Keratinocyte (primary cell): Measurements from ENCODE around the gene DCHS2. TPM values are rescaled to one million over a fixed set of nuclear protein-coding genes. Genes with fewer than 3 reads are reported as not detected.

Experiments used
- DNase-seq: peaks from one replicate; pipeline ENCODE4 v3.0.0-alpha.2; 2011; ENCODE audit warnings: low read depth, missing footprints, low spot score
- FAIRE-seq: peaks from 2 replicates; lab custom pipeline; 2011; peaks lifted over from hg19 to GRCh38; lab: Jason Lieb, UNC
- H2AFZ ChIP-seq: 2 replicates; pipeline ENCODE4 v1.6.0; 2012; ENCODE audit warnings: low read length, control low read depth, inconsistent platforms; ENCODE audit not compliant: control insufficient read depth
- H3K27ac ChIP-seq: 2 replicates; pipeline ENCODE4 v1.5.1; 2011; ENCODE audit warnings: low read length; ENCODE audit not compliant: control insufficient read depth, insufficient read depth
- H3K27me3 ChIP-seq: 3 replicates; pipeline ENCODE4 v1.6.0; 2011; ENCODE audit warnings: low read length; ENCODE audit not compliant: control insufficient read depth, insufficient read depth; ENCODE audit errors: extremely low read depth
- H3K36me3 ChIP-seq, 2 experiments: 2 replicates in 1 of 2; 3 replicates in 1 of 2; pipeline ENCODE4 v1.5.1; 2011; ENCODE audit warnings: low read length in 2 of 2, mild to moderate bottlenecking in 1 of 2; ENCODE audit not compliant: control insufficient read depth in 2 of 2, insufficient read depth in 2 of 2; ENCODE audit errors: extremely low read depth in 1 of 2
- H3K4me1 ChIP-seq: 3 replicates; pipeline ENCODE4 v1.5.1; 2011; ENCODE audit warnings: low read length; ENCODE audit not compliant: control insufficient read depth, insufficient read depth; ENCODE audit errors: extremely low read depth
- H3K4me2 ChIP-seq: 3 replicates; pipeline ENCODE4 v1.6.0; 2011; ENCODE audit warnings: low read depth, low read length; ENCODE audit not compliant: control insufficient read depth, insufficient read depth; ENCODE audit errors: extremely low read depth
- H3K4me3 ChIP-seq, 3 experiments: fragments of 200-600 bp in 1 of 3; sonication (generic) in 1 of 3; 2 replicates in 2 of 3; 3 replicates in 1 of 3; pipeline ENCODE4 v1.5.1; 2011 to 2016; ENCODE audit warnings: low read length in 3 of 3, mild to moderate bottlenecking in 3 of 3, control low read depth in 2 of 3, inconsistent platforms in 1 of 3, low read depth in 1 of 3, mixed read lengths in 1 of 3, mixed run types in 1 of 3, moderate library complexity in 1 of 3; ENCODE audit not compliant: control insufficient read depth in 2 of 3, insufficient read depth in 2 of 3; ENCODE audit errors: extremely low read depth in 1 of 3
- H3K79me2 ChIP-seq: 2 replicates; pipeline ENCODE4 v1.6.0; 2012; ENCODE audit warnings: low read length; ENCODE audit not compliant: control insufficient read depth, insufficient read depth
- H3K9ac ChIP-seq: 3 replicates; pipeline ENCODE4 v1.6.0; 2011; ENCODE audit warnings: low read length; ENCODE audit not compliant: control insufficient read depth, insufficient read depth; ENCODE audit errors: extremely low read depth
- H3K9me1 ChIP-seq: 3 replicates; pipeline ENCODE4 v1.6.0; 2011; ENCODE audit warnings: low read length; ENCODE audit not compliant: control insufficient read depth, insufficient read depth; ENCODE audit errors: extremely low read depth
- H3K9me3 ChIP-seq: 2 replicates; pipeline ENCODE4 v1.5.1; 2012; ENCODE audit warnings: low read depth, low read length; ENCODE audit not compliant: control insufficient read depth
- H4K20me1 ChIP-seq: 3 replicates; pipeline ENCODE4 v1.6.0; 2011; ENCODE audit warnings: low read length; ENCODE audit not compliant: control insufficient read depth, insufficient read depth; ENCODE audit errors: extremely low read depth
- CTCF ChIP-seq, 3 experiments: IDR thresholded peaks in 1 of 3; conservative IDR thresholded peaks in 1 of 3; optimal IDR thresholded peaks in 1 of 3; 2 replicates in 2 of 3; 3 replicates in 1 of 3; pipeline versions ENCODE3 to v1.5.1; 2011; ENCODE audit warnings: low read length in 3 of 3, mild to moderate bottlenecking in 3 of 3, moderate library complexity in 2 of 3, control low read depth in 1 of 3, inconsistent platforms in 1 of 3; ENCODE audit not compliant: insufficient read depth in 2 of 3; ENCODE audit errors: extremely low read depth in 1 of 3
- EZH2 ChIP-seq: IDR thresholded peaks from one replicate; pipeline ENCODE4 v1.6.1; 2012; ENCODE audit warnings: inconsistent platforms, mild to moderate bottlenecking, low read length, moderate library complexity
- dilution Hi-C: fragments of 300-500 bp; cut with MboI; formaldehyde crosslinking; loops from one replicate; pipeline ENCODE4 v1.7.0; 2020; ENCODE audit warnings: low sequenced_read_pairs; ENCODE audit not compliant: extremely low pct_ligation_motif_present
- polyA plus RNA-seq, 5 experiments: library from polyadenylated mRNA; depleted of rRNA in 3 of 5; stranded (reverse) in 3 of 5; stranded (forward) in 1 of 5; unstranded in 1 of 5; fragments of >200 nt; gene quantifications; 1 replicate in 1 of 5; 2 replicates in 3 of 5; 3 replicates in 1 of 5; pipeline versions ENCODE4 v1.2.1 to v1.2.3, GENCODE V29; 2011 to 2012; ENCODE audit warnings: missing spikeins in 2 of 5, low read depth in 1 of 5, low replicate concordance in 1 of 5

The DCHS2 gene
- polyA plus RNA-seq, 1 donor (not counting 4 experiments of a cell fraction or from before 2014, with no cell fraction given) = 0.01 TPM

- Histone ChIP-seq H2AFZ (no peak overlapping the region), H3K9ac (no peak overlapping the region), H4K20me1 (no peaks in the 10 kb centered on the region), H3K4me3 (no peak overlapping the region), H3K27me3 (no peaks in the 10 kb centered on the region), H3K36me3 (no peaks in the 10 kb centered on the region), H3K4me2 (no peak overlapping the region), H3K9me3 (no peaks in the 10 kb centered on the region), H3K4me1 (no peaks in the 10 kb centered on the region), H3K79me2 (no peaks in the 10 kb centered on the region), H3K9me1 (no peaks in the 10 kb centered on the region), H3K27ac (no peak overlapping the region)
- FAIRE-seq (no peak), DNase-seq (no peak)
- TF ChIP-seq CTCF (optimal IDR thresholded peaks at IDR 0.05 in 1 of 3, IDR thresholded peaks at IDR 0.05 in 1 of 3, conservative IDR thresholded peaks at IDR 0.05 in 1 of 3; ENCODE audit: extremely low read depth in 1 of 3, insufficient read depth in 2 of 3, low read length in 3 of 3) (no peak), EZH2 (no peak)
- dilution Hi-C loops = no loop called here
These were observed 150.2 kb downstream of the DCHS2 start for GRCh38 chr4:154341448-154341847.

GRCh38 chr4:154335588-154335987 is 156.0 kb downstream of the DCHS2 start:
- TF ChIP-seq CTCF (optimal IDR thresholded peaks at IDR 0.05 in 1 of 3, IDR thresholded peaks at IDR 0.05 in 1 of 3, conservative IDR thresholded peaks at IDR 0.05 in 1 of 3; ENCODE audit: extremely low read depth in 1 of 3, insufficient read depth in 2 of 3, low read length in 3 of 3) (no peak), EZH2 (no peak)
- Histone ChIP-seq H3K9me1 (no peaks in the 10 kb centered on the region), H3K79me2 (no peaks in the 10 kb centered on the region), H3K9me3 (no peaks in the 10 kb centered on the region), H3K27ac (no peak overlapping the region), H3K36me3 (no peaks in the 10 kb centered on the region), H3K9ac (no peak overlapping the region), H3K4me2 (no peak overlapping the region), H2AFZ (no peak overlapping the region), H3K27me3 (peaks cover 17% of the 10 kb centered on the region), H3K4me3 (no peak overlapping the region), H4K20me1 (no peaks in the 10 kb centered on the region), H3K4me1 (peaks cover 9% of the 10 kb centered on the region)
- dilution Hi-C loops = no loop called here
- no peak for FAIRE-seq
- DNase-seq = no peak
